ENCODE measurements around the gene C9orf43.
"Not testable (repeated sequence)": the region's sequence is repeated elsewhere in the genome, so short reads cannot be mapped to it uniquely, and the experiment has no call there.

The C9orf43 gene

DNA sequence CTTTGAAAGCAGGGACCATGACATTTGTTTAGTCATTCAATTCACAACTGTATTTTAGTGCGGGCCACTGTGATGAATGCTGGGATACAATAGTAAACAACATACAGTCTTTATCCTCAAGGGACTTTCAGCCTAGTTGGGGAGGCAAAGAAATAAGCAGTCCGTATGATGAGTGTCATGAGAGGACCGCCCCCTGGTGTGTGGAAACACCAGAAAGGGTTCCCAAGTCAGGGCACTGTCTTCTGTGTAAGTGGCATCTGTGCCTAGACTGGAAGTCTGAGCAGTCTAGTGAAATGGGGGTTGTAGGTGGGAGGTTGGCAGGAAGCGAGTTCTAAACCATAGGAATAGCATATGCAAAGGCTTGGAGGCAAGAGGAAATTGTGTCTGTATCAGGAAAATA is 6.8 kb downstream of the C9orf43 start:
- no peak for DNase-seq (ENCODE audit: low read depth in 2 of 2)

DNA sequence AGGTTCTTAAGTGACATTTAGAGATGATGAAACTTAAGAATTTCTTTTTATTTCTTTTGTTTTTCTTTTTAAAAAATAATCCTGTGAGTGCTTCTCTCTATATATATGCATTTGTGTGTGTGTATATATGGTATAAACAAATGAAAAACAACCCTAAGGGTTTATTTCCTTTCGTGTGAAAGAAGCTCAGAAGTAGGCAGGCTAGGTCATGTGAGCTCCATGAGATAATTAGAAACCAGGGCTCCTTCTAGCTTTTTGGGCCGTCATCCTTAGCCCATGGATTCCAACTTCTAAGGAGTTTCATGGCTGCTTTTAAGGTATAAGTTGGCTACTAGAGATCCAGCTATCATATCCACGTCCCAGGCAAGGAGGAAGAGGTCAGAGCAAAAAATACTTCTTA is 11.2 kb downstream of the C9orf43 start:
- DNase-seq (ENCODE audit: low read depth in 2 of 2) = no peak

DNA sequence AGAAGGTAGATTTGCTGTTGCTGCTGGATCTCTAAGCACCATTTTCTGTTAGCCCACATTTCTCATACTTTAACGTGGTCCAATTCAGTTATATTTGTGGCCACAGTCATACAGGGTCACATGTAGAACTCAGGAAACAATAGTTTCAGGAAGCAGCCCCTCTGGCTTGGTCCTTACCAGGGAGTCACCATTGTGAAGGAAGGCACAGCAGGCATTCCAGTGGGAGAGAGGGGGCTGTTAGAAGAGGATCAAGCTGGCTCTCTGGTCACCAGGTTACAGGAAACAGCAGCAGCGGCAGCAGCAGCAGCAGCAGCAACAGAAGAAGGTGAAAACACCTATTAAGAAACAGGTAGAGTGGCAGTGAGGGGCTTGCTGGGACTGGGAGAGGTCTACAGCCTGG is 14.5 kb downstream of the C9orf43 start:
- no peak for DNase-seq (ENCODE audit: low read depth in 2 of 2)

DNA sequence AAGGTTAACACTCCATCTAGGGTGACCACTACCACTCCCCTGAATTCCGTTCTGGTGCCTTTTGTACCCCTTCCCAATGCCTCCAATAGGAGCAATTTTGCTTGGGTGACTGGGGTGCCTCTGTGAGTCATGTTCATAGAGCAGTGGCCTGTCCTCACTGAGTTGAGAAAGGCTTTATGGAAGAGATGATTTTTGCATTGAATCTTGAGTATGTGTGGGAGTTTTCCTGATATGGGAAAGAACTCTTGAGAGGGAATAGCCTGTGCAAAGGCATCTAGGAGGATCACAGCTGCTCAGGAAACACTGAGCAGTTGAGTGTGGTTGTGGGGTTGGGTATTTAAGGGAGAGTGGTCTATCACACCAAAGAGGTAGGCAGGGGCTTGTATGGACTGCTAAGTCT is 16.2 kb downstream of the C9orf43 start:
- no peak for DNase-seq (ENCODE audit: low read depth in 2 of 2)

DNA sequence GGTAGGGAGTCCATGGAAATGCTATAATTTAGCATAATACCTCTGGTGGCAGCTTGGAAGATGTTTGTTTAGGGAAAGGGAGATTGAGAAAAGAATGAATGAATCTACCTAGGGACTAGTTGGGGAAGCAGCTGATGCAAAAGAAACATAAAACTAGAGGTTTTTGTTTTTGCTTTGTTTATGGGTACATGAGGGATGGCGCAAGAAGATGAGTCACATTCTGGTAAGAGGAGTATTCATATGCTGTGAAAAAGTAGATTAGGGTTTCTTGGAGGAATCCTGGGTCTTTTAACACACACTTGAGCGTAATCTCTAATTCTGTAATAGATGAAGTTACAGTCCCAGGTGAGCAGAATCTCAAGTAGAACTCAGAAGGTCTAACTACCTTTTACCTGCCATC is 17.1 kb downstream of the C9orf43 start:
- DNase-seq (ENCODE audit: low read depth in 2 of 2) = no peak

DNA sequence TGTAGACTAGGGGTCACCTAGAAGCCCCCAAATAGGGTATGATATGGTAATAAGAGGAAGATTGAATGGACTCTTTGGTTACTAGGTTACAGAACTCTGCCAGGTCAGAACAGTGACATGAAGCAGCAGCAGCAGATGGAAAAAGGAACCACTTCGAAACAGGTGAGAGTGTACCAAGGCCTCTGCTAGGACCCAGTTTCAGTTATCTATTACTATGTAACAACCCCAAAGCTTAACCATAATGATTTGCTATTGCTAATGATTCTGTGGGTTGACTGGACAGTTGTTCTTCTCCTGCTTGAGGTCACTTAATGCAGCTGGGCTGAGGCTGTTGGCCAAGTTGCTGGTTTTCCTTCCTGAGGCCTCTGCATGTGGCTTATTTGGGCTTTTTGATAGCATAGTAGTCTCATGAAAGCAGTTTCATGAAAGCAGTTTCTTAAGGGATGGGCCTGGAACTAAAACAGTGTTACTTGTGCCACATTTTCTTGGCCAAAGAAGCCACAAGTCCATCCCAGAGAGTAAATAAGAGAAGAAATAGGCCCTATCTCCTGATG is 17.6 kb downstream of the C9orf43 start:
- DNase-seq (ENCODE audit: low read depth in 2 of 2) = no peak

DNA sequence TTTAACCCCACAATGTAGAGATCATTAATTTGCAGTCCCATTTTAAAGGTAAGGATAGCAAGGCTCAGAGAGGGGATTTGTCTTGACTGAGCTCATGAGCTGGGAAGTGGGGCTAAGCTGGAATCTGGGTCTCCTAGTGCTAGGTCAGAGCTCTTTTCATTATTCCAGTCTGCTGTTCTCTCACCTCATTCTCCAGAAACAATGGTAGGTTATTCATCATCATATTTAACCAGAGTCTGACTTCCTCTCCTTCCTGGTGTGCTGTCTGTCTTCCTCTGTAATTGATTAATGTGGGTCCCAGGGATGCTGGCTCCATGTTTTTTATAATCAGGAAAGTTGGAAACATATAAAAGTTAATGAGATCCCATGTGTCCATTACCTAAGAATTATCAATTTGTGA is 20.6 kb downstream of the C9orf43 start:
- DNase-seq (ENCODE audit: low read depth in 2 of 2) = no peak

DNA sequence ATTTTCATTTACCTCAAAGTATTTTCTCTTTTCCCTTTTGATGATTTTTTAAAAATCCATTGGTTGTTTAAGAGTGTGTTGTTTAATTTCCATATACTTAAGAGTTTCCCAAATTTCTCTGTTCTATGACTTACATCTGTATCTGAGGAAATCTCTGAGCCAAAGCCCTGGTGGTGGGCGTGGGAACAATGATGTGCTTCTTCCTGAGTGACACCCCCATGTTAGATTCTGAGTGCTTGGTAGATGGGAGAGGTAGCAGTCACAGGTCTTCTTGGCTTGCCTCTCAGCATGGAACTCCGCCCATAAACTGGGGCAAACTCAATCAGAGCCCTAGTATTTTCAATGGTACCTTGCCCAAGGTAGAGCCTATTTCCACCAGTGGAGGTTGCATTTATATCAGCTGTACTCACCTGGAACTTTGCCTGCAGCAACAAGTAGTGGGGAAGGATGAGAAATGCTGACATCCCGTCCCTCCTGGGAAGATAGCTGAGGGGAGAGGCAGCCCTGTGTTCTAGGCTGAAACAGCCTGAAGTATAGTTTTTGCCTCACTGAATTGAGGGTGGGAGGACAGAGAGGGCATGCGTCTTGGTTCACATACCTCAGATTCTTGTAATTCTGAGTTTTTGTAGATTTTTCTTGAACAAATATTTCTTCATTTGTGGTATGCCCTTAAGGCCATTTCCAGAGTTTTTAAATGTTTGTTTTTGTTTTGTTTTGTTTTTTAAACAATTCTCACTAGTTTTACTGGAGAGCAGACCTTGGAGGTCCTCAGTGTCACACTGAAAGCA is 26.4 kb downstream of the C9orf43 start:
- no peak for DNase-seq (ENCODE audit: low read depth in 2 of 2)

DNA sequence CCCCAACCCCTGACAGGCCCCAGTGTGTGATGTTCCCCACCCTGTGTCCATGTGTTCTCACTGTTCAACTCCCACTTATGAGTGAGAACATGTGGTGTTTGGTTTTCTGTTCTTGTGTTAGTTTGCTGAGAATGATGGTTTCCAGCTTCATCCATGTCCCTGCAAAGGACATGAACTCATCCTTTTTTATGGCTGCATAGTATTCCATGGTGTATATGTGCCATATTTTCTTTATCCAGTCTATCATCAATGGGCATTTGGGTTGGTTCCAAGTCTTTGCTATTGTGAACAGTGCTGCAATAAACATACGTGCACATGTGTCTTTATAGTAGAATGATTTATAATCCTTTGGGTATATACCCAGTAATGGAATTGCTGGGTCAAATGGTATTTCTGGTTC is 27.2 kb downstream of the C9orf43 start:
- not testable (repeated sequence) for DNase-seq (ENCODE audit: low read depth in 2 of 2)

DNA sequence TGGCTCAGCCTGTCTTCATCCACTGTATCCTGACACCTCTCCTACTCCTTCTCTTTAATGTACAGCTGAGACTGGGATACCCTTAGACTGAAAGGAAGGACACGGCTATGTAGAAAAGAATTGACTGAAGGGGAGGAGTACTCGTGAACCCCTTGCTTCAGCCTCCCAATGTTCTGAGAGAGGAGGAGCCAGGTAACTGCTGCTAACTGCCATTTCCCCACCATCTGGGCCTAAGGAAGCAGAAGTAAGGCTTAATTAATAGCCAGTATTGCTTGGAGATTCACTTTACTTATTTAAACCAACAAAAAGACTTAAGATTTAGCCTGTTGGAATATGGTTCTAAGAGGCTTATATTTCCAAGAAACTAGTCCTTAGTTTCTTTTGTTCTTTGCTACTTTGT is 34.2 kb downstream of the C9orf43 start:
- no peak for DNase-seq (ENCODE audit: low read depth in 2 of 2)

DNA sequence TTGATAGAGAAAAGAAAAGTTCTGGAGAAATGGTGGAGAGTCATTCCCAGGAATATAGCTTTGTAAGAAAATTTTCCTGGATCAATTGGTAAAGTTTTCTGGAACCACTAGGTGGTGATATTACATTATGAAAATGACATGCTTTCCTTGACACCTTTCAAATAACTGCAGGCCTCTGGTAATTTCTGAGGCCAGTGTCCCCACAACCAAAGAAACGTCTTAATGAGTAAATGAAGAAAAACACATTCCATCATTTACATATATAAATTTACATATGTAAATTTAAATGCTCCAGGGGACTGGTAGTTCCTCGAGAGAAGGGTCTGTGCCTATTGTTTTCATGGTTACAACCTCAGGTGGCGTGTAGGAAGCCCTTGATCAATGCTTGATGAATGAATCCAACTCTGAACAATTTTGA is 35.8 kb downstream of the C9orf43 start:
- DNase-seq (ENCODE audit: low read depth in 2 of 2) = no peak

DNA sequence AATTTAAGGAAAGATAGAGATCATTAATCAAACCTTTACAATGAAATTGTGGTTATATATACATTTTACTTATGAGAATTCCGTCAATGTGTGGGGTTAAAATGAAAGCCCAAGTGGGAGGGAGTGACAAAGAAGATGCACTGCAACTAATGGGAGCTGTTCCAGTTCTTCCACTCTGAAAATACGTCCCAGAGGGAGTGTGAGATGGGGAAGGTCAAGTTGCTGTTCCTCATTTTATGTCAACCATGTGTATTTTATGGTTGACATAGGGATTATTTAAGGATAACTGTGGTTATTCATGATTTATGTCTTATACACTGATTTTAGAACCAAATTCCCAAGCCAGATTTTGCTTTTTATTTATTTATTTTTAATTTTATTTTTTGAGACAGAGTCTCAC is 38.8 kb downstream of the C9orf43 start:
- no peak for DNase-seq (ENCODE audit: low read depth in 2 of 2)

DNA sequence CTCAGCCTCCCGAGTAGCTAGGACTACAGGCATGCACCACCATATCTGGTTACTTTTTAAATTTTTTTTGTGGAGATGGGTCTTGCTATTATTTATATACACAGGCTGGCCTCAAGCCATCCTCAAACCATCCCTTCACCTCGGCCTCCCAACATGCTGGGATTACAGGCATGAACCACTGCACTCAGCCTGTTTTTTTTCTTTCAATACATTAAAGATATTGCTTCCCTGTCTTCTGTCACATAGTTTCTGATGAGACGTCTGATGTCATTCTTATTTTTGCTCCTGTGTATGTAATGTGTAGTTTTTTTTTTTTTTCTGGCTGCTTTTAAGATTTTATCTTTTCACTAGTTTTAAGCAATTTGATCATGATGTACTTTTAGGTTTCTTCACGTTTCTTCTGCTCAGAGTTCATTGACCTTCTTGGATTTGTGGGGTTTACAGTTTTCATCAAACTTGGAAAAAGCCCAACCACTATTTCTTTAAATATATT is 41.6 kb downstream of the C9orf43 start:
- DNase-seq (ENCODE audit: low read depth in 2 of 2) = no peak

DNA sequence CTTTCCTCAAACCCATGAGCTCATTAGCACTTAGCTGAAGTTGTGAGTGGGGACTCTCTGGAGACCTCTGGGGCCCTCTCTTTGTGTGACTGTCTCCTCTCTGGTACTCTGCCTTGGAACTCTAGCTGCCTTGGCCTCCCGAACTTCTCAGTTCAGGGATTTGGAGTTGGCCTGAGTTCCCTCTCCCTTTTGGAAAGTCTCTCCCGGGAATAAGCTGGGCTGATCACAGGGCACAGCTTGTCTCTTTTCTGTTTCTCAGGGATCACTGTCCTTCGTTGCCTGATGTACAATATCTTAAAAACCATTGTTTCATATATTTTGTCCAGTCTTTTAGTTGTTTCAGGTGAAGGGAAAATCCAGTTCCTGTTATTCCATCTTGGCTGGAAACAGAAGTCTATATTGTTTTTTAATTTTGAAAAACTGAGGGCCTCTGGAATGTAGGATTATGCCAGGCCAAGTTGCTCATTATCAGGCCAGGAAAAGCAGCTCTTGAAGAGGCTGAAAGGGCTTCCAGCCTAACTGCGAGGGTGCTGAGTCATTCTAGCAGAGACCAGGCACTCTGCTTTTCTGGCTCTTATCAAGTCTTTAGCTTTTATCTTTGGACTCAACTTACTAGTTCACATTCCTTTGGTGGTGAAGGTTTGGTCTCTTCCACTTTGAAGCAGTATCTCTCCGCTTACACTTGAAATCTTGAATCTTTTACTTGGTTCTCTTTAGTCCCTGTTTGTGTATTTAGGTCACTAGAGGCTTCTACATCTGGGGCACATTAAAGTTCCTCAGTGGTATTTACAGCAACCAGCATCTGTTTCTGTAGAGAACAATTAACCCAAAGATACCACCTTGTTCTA is 44.6 kb downstream of the C9orf43 start:
- no peak for DNase-seq (ENCODE audit: low read depth in 2 of 2)

DNA sequence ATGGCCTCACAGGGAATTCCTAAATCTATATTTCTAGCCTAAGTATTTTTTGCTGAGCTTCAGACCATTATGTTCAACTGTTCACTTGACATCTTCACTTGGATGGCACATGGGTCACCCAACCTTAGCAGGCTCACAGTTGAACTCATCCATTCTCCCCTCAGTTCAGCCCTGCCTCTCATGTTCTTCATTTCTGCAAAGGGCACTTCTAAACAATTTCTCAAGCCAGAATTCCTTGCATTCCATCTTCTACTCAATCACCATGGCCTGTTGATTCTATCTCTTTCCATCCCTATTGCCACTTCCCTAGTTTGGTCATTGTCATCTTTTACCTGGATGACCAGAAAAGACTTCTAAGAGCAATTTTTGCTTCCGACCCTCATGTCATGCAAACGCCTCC is 45.7 kb downstream of the C9orf43 start:
- DNase-seq (ENCODE audit: low read depth in 2 of 2) = no peak

DNA sequence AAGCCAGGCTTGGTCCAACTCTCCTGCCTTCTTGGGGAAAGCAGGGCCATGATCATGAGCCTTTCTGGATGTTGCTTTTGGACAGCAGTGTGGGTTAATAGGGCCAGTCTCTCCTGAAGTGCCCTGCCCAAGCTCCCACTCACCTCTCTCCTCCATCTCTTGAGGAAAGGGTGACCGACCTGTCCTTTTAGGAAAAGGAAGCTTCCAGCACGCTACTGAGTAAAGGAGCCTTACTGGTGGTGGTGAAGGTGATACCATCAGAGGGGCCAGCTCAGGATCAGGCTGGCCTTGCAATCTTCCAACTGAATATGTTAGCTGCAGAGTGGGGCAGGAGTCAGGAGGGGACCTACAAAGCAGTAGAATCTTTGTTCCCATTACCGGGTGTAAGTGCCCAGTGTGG is 50.7 kb downstream of the C9orf43 start:
- no peak for DNase-seq (ENCODE audit: low read depth in 2 of 2)

DNA sequence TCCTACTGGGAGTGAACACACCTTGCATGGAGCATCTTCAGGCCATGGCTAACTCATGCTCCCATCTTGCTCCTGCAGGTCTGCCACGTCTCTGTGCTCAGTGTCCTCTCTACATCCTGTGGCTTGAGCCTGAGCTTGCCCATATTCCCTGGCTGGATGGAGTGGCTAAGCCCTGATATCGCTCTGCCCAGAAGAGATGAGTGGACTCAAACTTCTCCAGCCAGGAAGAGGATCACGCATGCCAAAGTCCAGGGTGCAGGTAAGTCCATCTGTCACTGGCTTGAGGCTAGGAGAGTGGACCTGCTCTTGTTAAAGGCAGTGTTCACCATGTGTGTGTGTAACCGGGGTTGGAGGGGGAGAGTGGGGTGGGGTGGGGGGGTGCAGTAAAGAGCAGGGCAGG is 51.4 kb downstream of the C9orf43 start:
- no peak for DNase-seq (ENCODE audit: low read depth in 2 of 2)

DNA sequence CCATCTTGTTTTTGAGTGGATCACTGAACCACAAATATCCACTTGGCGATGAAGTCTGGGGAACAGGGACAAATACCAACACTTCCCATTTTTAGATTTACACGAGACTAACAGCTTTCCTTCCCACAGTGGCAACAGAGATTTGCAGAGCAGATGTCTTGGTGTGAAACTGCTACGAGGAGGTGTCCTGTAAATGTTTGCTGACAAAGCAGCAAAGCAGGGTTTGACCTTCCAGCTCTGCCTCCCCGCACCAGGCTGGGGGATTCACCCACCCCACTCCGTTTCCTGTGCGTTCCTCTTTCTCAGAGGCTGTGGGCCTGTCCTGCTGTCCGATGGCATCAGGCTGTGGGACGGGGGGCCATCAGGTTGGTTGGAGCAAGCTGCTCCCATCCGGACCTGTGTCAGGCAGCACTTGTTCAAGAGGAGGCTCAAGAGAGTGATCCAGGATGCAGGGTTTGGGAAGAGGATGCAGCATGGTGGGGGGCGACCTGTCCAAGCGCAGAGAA is 52.3 kb downstream of the C9orf43 start:
- DNase-seq (ENCODE audit: low read depth in 2 of 2) = no peak

DNA sequence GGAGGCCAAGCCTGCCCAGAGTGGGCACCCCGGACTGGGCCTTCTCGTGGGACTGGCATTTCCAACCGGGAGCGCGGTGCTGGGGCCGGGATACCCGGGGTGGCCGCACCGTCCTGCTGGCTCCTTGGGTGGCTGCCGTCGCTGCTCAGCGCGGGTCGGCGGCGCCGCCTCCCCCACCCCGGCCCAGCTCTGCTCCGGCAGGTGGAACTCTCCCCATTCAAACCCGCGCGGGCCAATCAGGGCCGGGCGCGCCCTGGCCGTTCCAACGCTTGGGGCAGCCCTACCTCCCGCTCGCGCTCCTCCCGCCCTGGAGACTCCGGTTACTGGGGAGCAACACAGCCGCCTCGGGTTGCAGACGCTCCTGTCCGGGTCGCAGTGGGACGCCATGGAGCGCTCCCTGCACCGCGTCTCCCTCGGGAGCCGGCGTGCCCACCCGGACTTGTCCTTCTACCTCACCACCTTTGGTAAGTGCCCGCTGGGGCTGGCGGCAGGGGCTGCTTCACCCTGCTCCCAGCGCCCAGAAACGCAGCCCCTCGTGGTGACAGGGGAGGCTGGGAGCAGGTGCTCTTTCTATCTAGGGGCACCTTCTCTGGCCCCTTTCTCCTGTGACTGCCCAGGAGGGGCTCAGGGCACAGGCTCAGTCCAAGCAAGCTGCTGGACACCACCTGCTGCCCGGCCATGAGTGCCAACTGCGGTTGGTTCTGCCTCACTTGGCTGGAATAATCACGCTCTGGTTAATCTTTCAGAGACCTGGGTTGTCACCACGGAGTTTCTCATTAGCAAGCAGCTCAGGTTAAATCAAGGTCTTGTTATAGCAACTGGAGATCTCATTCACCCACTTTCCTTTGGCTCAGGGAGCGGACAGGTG is 53.1 kb downstream of the C9orf43 start, which contains the start of gene RGS3:
Gene RGS3 (plus strand): TSS at position 310 of the 868 bp plus-strand sequence. CDS start 76 bp downstream, at position 386.
- DNase-seq (ENCODE audit: low read depth in 2 of 2) = no peak

DNA sequence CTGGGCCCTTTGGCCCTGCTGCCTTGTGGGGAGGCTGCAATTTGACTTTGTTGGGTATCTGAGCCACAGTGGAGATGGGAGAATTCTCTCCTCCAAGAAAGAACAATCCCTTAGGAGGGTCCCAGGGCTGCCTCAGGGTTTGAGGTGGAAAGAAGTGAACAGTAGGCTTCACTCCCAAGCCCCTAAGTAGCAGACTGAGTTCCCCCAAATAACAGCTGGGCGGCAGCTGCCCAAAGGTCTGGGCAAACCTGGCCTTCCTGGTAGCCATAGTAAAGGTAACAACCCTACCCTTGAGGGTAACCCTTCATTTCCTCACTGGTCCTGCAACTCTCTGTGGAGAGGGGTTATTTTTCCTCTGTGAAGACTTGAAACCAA is 53.7 kb downstream of the C9orf43 start:
- no peak for DNase-seq (ENCODE audit: low read depth in 2 of 2)

DNA sequence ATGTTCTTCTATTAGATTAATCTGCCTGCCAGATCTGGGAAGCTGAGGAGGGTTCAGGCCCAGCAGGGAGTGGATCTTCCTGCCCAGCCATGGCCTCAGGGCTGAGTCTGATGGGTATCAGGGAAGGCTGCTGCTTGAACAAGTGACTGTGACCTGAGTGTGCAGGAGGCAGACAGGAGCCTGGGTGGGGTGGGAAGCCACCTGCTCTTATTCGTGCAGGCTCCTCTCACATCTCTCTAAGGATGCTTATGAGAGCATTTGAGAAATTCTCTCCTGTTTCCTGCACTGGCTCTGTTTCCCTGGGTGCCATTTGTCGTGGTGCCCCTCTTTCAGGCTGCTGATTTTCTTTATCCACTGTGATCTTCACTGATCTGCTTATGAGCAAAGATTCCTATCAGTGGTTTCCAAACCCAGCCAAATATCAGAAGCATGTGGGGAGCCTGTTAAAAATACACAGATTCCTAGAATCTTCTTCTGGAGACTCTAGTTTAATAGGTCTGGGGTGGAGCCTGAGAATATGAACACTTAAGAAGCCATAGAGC is 55.1 kb downstream of the C9orf43 start:
- DNase-seq (ENCODE audit: low read depth in 2 of 2) = no peak
